GM12874 (cell line): ENCODE data around the gene SLC12A3.

Experiments
- TF ChIP-seq, protein P1 (sequence below): IDR thresholded peaks from 2 replicates; pipeline ENCODE4 v1.5.1; 2011; ENCODE audit warnings: low read depth, mild to moderate bottlenecking, control low read depth, low read length, moderate library complexity; ENCODE audit not compliant: insufficient read depth

The SLC12A3 gene

DNA sequence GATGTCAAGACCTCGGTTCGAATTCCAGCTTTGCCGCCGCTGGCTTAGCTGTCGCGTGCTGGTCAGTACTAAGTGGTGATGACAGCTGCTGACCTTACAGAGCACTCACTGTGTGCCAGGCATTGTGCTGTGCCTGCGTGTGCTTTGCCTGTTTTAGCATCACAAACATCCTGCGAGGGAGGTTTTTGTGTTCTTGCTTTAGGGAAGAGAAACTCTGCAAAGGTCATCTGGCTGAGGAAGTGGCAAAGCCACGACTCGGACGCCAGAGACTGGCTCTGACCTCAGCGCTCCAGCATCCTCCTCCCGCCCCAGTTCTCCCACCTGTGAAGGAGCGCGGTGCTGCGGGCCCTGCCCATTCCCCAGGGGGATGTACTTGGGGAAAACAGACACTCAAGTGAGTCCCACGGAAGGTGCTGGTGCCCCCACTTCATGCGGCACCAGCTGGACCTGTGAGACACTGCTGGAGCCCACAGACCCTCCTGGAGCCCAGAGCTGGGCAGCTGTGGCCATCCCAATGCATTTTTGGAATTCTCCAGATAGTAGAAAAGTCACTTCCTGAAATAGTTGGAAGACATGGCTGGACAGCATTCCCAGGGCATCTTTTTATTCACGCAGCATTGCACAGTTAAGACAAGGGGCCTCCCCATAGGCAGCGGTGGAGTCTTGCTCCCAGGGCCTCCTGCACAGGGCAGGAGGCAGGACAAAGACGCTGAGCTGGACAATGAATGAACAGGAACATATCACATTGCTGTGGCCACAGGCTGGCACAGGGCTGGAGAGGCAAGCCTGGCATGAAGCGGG is 47.0 kb downstream of the SLC12A3 start:
- TF ChIP-seq, protein P1, sequence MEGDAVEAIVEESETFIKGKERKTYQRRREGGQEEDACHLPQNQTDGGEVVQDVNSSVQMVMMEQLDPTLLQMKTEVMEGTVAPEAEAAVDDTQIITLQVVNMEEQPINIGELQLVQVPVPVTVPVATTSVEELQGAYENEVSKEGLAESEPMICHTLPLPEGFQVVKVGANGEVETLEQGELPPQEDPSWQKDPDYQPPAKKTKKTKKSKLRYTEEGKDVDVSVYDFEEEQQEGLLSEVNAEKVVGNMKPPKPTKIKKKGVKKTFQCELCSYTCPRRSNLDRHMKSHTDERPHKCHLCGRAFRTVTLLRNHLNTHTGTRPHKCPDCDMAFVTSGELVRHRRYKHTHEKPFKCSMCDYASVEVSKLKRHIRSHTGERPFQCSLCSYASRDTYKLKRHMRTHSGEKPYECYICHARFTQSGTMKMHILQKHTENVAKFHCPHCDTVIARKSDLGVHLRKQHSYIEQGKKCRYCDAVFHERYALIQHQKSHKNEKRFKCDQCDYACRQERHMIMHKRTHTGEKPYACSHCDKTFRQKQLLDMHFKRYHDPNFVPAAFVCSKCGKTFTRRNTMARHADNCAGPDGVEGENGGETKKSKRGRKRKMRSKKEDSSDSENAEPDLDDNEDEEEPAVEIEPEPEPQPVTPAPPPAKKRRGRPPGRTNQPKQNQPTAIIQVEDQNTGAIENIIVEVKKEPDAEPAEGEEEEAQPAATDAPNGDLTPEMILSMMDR, result no peak

DNA sequence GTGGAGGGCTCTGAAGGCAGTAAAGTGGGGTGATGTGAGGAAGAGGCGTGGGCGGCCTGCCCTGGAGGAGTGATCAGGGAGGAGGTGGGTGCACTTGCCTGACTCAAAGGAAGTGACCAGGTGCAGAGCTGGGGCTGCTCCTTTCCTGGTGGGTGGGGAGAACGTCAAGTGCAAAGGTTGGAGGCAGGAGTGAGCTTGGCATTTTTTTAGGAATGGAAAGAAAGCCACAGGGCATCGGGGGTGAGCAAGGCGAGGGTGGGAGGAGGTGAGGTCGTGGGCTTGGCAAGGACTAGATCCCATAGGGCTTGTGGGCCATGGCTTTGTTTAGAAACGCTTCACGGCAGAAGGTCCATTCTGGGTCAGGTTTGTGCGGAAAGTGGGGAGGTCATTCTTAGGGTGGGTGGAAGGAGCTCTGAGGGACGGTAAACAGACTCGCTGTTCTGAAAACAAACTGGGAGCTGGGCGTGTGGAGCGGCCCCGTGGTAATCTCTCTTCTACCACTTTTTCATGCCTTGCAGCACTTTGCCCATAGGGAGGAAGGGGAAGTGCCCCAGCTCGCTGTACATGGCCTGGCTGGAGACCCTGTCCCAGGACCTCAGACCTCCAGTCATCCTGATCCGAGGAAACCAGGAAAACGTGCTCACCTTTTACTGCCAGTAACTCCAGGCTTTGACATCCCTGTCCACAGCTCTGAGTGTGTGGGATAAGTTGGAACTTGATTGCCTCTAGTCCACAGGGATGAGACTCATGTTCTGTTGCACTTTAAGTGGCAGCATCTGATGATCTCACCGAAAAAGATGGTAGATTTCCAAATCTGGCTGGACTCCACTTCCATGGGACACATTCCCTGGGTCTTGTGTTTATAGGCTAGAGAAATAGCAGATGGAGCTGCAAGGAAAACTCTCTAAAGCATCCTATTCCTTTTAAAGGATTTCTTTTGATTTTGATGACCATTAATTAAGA is 48.0 kb downstream of the SLC12A3 start:
- TF ChIP-seq, protein P1, result no peak

DNA sequence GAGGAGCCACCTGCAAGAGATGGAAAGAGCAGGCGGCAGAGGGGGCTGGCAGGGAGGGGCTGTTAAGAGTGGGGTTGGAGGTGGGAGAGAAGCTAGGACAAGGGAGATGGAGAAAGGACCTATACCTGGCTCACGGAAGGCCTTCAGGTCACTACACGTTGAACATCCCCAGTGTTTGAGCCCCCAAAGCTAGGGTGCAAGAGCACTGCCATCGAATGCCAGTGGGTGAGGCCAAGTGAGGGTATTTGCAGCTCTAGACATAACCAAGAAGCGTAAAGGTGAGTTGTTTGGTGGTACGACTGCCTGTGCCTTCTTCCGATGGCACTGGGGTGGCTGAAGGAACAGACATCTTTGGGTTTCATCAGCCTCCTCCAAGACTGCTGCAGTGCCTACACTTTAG is 49.9 kb downstream of the SLC12A3 start:
- TF ChIP-seq, protein P1, result no peak

DNA sequence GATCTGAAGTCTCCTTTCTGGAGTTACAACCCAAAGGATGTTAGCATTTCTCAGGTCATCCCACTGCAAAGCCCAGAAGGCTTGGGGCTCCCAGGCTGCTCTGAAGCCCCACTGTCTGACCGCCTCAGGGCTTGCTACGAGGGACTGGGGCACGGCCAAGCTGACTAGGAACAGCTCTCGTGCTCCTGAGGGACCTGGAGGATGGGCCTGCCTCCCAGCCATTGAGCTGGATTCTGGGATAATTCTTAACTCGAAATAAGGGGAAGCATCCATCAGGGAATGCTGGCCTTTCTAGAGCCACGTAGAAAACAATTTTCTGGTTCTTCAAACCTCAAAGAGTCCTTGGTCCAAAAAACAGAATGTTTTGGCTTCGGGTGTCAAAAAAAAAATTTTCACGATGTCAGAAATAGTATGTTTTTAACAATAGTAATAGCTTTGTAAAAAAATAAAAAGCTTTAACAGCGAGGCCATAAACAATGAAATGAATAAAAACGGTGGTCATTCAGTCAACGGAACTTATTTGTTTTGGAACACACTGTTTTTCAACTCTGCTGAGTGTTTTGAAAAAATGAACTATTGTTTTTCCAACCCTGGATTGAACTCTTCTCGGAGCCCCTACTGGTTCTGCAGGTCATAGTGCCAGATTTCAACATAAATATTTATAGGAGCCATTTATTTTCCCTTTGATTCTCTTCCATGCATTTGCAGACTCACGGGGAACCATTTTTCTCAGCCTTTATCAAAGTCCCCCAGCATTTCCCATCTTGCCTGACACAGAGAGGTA is 50.5 kb downstream of the SLC12A3 start:
- TF ChIP-seq, protein P1, result no peak

DNA sequence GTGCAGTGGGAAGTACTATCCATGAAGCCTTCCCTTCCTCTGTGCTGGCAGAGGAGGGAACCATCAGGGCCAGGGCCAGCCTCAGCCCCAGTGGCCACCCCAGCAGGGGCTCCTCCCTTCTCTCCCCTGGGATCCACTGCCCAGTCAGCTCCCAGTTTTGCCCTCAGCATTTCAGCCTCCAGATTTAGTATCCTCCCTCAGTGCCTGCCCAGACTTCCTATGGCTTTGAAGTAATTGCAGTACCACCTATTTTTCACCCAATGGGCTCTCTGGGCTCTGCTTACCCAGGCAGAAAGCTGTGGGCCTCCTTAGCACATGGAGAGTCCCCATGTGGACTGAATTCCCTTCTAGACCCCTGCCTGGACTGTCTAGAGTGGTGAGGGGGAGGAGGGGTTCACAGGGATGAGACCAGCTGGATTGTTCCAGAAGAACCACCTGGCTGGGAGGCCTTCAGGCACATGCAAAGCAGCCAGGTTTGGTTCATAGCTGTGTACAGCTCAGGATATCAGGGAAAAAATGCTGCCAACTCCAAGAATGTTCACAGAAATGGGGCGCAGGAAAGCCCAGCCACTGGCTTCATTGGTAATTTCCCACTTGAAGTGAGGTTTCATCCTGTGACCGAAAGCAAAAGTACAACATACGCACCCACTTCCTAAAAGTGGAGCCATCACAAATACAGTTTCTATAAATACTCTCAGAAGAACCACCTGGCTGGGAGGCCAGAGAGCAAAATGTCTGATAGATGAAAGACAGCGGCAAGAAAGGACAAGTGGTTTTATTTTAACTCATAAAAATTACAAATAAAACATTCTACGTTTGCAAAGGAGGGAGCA is 51.8 kb downstream of the SLC12A3 start:
- TF ChIP-seq, protein P1, result no peak

DNA sequence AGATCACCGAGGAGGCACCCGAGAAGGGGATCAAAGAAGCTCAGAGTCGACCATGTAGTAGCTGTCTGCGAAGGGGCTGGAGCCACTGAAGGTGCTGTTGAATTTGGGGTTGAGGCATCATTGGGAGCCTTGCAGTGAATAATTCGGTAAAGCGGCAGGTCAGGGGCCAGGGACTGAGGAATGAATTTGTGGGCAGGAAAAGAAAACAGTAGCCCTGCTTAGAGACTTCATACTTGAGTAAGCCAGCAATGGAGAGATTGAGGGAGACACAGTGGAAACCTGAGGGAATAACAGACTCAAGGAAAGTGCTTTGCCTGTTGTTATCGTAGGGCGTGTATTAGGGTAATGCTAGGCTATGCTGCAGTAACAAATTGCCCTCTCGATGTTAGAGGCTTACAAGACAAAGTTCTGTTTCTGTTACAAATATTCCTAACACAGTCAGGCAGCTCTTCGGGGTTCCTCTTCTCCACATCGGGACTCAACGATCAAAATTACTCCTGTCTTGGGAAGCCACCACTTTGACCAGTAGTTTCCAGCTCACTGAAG is 53.5 kb downstream of the SLC12A3 start:
- TF ChIP-seq, protein P1, result no peak
